Adipocyte (in vitro differentiated cells): ENCODE data around the gene JADE3.
A peak's percentile ranks its signal among the peaks of the same experiment; 100 is the strongest.
"Not testable (repeated sequence)": the region's sequence is repeated elsewhere in the genome, so short reads cannot be mapped to it uniquely, and the experiment has no call there.

Source experiments
- DNase-seq: peaks from one replicate; pipeline ENCODE4 v3.0.0-alpha.2; 2015; ENCODE audit warnings: low read depth
- H3K27me3 ChIP-seq: replicated peaks from 2 replicates; pipeline ENCODE4 v1.7.0; 2013; ENCODE audit warnings: mild to moderate bottlenecking, low read length, moderate library complexity; ENCODE audit not compliant: control insufficient read depth, insufficient read depth
- H3K36me3 ChIP-seq: 2 replicates; pipeline ENCODE4 v1.7.0; 2013; ENCODE audit warnings: low read length, mild to moderate bottlenecking, moderate library complexity; ENCODE audit not compliant: control insufficient read depth, insufficient read depth, severe bottlenecking
- H3K4me1 ChIP-seq: 2 replicates; pipeline ENCODE4 v1.7.0; 2013; ENCODE audit warnings: mild to moderate bottlenecking, low read length, moderate library complexity; ENCODE audit not compliant: control insufficient read depth, insufficient read depth
- H3K4me3 ChIP-seq: 2 replicates; pipeline ENCODE4 v1.7.0; 2013; ENCODE audit warnings: mild to moderate bottlenecking, low read length, moderate library complexity
- H3K9ac ChIP-seq: 2 replicates; pipeline ENCODE4 v1.7.0; 2013; ENCODE audit warnings: mild to moderate bottlenecking, low read length, moderate library complexity
- H3K9me3 ChIP-seq: 2 replicates; pipeline ENCODE4 v1.7.0; 2013; ENCODE audit warnings: mild to moderate bottlenecking, low read length, moderate library complexity; ENCODE audit not compliant: control insufficient read depth

Gene JADE3

GRCh38 chrX:46965125-46965758, 53.0 kb downstream of the JADE3 start:
- peak; percentile 58 for DNase-seq
- H3K4me3 ChIP-seq: no peak overlapping the region
- H3K9me3 ChIP-seq: no peaks in the 10 kb centered on the region
- no peaks in the 10 kb centered on the region for H3K36me3 ChIP-seq
- H3K4me1 ChIP-seq: no peaks in the 10 kb centered on the region
- peaks cover 29% of the 10 kb centered on the region for H3K27me3 ChIP-seq
- H3K9ac ChIP-seq: no peak overlapping the region

- H3K4me3 ChIP-seq: no peak overlapping the region
- H3K9ac ChIP-seq: no peak overlapping the region
- peaks cover 19% of the 10 kb centered on the region for H3K27me3 ChIP-seq
- no peaks in the 10 kb centered on the region for H3K4me1 ChIP-seq
- H3K36me3 ChIP-seq: no peaks in the 10 kb centered on the region
- H3K9me3 ChIP-seq: no peaks in the 10 kb centered on the region
- no peak for DNase-seq
Observed at GRCh38 chrX:46967547-46967946, 55.3 kb downstream of the JADE3 start.

GRCh38 chrX:46977046-46977445, 64.8 kb downstream of the JADE3 start:
- peaks cover 13% of the 10 kb centered on the region for H3K4me1 ChIP-seq
- H3K4me3 ChIP-seq, H3K9ac ChIP-seq, DNase-seq, H3K9me3 ChIP-seq, H3K36me3 ChIP-seq: not testable (repeated sequence)
- H3K27me3 ChIP-seq: peaks cover 13% of the 10 kb centered on the region

- no peaks in the 10 kb centered on the region for H3K36me3 ChIP-seq
- peak overlapping the region; percentile 20 for H3K9ac ChIP-seq
- peaks cover 9% of the 10 kb centered on the region for H3K4me1 ChIP-seq
- peak; percentile 79 for DNase-seq
- H3K27me3 ChIP-seq: peaks cover 13% of the 10 kb centered on the region
- peak overlapping the region; percentile 20 for H3K4me3 ChIP-seq
- H3K9me3 ChIP-seq: peaks cover 13% of the 10 kb centered on the region
Observed at GRCh38 chrX:46978341-46979291, 66.4 kb downstream of the JADE3 start.

- H3K4me3 ChIP-seq: no peak overlapping the region
- H3K9me3 ChIP-seq: peaks cover 23% of the 10 kb centered on the region
- DNase-seq: no peak
- no peaks in the 10 kb centered on the region for H3K36me3 ChIP-seq
- peaks cover 8% of the 10 kb centered on the region for H3K27me3 ChIP-seq
- H3K9ac ChIP-seq: no peak overlapping the region
- peaks cover under 1% of the 10 kb centered on the region for H3K4me1 ChIP-seq
Observed at GRCh38 chrX:46984705-46985104, 72.5 kb downstream of the JADE3 start.

- H3K4me3 ChIP-seq: no peak overlapping the region
- no peaks in the 10 kb centered on the region for H3K36me3 ChIP-seq
- H3K9ac ChIP-seq: no peak overlapping the region
- no peaks in the 10 kb centered on the region for H3K27me3 ChIP-seq
- no peaks in the 10 kb centered on the region for H3K4me1 ChIP-seq
- H3K9me3 ChIP-seq: peaks cover 21% of the 10 kb centered on the region
- DNase-seq: no peak
Observed at GRCh38 chrX:46989548-46989947, 77.3 kb downstream of the JADE3 start.

- Histone ChIP-seq H3K9me3 (peaks cover 22% of the 10 kb centered on the region), H3K9ac (no peak overlapping the region), H3K36me3 (no peaks in the 10 kb centered on the region), H3K4me3 (no peak overlapping the region), H3K4me1 (no peaks in the 10 kb centered on the region), H3K27me3 (no peaks in the 10 kb centered on the region)
- DNase-seq: no peak
Observed at GRCh38 chrX:46991664-46992063, 79.4 kb downstream of the JADE3 start.

- H3K27me3 ChIP-seq: no peaks in the 10 kb centered on the region
- no peak overlapping the region for H3K9ac ChIP-seq
- H3K36me3 ChIP-seq: no peaks in the 10 kb centered on the region
- peaks cover 23% of the 10 kb centered on the region for H3K9me3 ChIP-seq
- H3K4me3 ChIP-seq: no peak overlapping the region
- DNase-seq: no peak
- no peaks in the 10 kb centered on the region for H3K4me1 ChIP-seq
Observed at GRCh38 chrX:46992070-46992469, 79.8 kb downstream of the JADE3 start.

GRCh38 chrX:46994096-46994495, 81.9 kb downstream of the JADE3 start:
- Histone ChIP-seq H3K27me3 (no peaks in the 10 kb centered on the region), H3K9ac (no peak overlapping the region)
- DNase-seq: peak; percentile 6

GRCh38 chrX:47012131-47012530, 99.9 kb downstream of the JADE3 start:
- no peak for DNase-seq
- Histone ChIP-seq H3K36me3 (no peaks in the 10 kb centered on the region), H3K9me3 (peaks cover 4% of the 10 kb centered on the region), H3K27me3 (no peaks in the 10 kb centered on the region), H3K9ac (no peak overlapping the region), H3K4me3 (no peak overlapping the region), H3K4me1 (no peaks in the 10 kb centered on the region)

More at GRCh38 chrX:46994096-46994495, 81.9 kb downstream of the JADE3 start:
- Histone ChIP-seq H3K9me3 (peaks cover 23% of the 10 kb centered on the region), H3K4me3 (no peak overlapping the region), H3K4me1 (no peaks in the 10 kb centered on the region), H3K36me3 (no peaks in the 10 kb centered on the region)

GRCh38 chrX:47026198-47026597, 114.0 kb downstream of the JADE3 start:
- Histone ChIP-seq H3K9me3 (no peaks in the 10 kb centered on the region), H3K27me3 (peaks cover 22% of the 10 kb centered on the region), H3K4me3 (no peak overlapping the region), H3K9ac (no peak overlapping the region), H3K36me3 (no peaks in the 10 kb centered on the region), H3K4me1 (no peaks in the 10 kb centered on the region)
- DNase-seq: no peak
